Tibial nerve (tissue), 4 donors: ENCODE results near the gene TNS3.

Source experiments
- CTCF ChIP-seq, 5 experiments: fragments of 200-600 bp in 3 of 5; fragments of 450-650 bp in 2 of 5; sonication (generic) in 3 of 5; IDR thresholded peaks; one replicate each; pipeline ENCODE4 v1.5.1; 2016 to 2019; ENCODE audit warnings: antibody characterized with exemption in 5 of 5, mild to moderate bottlenecking in 3 of 5, moderate library complexity in 2 of 5
- EP300 ChIP-seq, 2 donors: sonication (generic); formaldehyde crosslinking; IDR thresholded peaks; one replicate each; pipeline ENCODE4 v1.6.1; 2017; ENCODE audit warnings: antibody characterized with exemption in 2 of 2, mild to moderate bottlenecking in 1 of 2
- POLR2A ChIP-seq, 2 donors: fragments of 450-650 bp; IDR thresholded peaks; one replicate each; pipeline ENCODE4 v1.6.1; 2017; ENCODE audit warnings: antibody characterized with exemption in 2 of 2, mild to moderate bottlenecking in 2 of 2, moderate library complexity in 2 of 2

- TF ChIP-seq CTCF (IDR thresholded peaks at IDR 0.05) (no peak), POLR2A (IDR thresholded peaks at IDR 0.05) (no peak), EP300 (IDR thresholded peaks at IDR 0.05) (no peak)
Measured at GRCh38 chr7:47484923-47485639, 96.8 kb downstream of the TNS3 start.
